GM23338 (cell line): ENCODE results near the gene DGKD. TPM values are rescaled to one million over a fixed set of nuclear protein-coding genes. Genes with fewer than 3 reads are reported as not detected.
"Not testable (repeated sequence)": the region's sequence is repeated elsewhere in the genome, so short reads cannot be mapped to it uniquely, and the experiment has no call there.

Experiments used
- ATAC-seq: fragments of 200-7000 bp; cut with Tn5 transposase; 3 replicates; pipeline ENCODE4 v1.9.1; 2020
- DNase-seq: peaks from one replicate; pipeline ENCODE4 v3.0.0-alpha.2; 2015; ENCODE audit warnings: low spot score
- H2AFZ ChIP-seq: fragments of 200-600 bp; sonication (generic); 2 replicates; pipeline ENCODE4 v1.8.0; 2016; ENCODE audit warnings: antibody characterized with exemption, mild to moderate bottlenecking, moderate library complexity
- H3F3A ChIP-seq: fragments of 200-600 bp; sonication (generic); replicated peaks from 2 replicates; pipeline ENCODE4 v1.8.0; 2017; ENCODE audit warnings: antibody characterized with exemption, mixed run types, low read depth
- H3K27ac ChIP-seq: fragments of 200-600 bp; sonication (generic); 2 replicates; pipeline ENCODE4 v1.6.1; 2016; ENCODE audit warnings: low read depth
- H3K27me3 ChIP-seq: fragments of 200-600 bp; sonication (generic); 2 replicates; pipeline ENCODE4 v1.8.0; 2016; ENCODE audit warnings: mild to moderate bottlenecking, mixed run types, moderate library complexity; ENCODE audit not compliant: insufficient read depth
- H3K36me3 ChIP-seq: fragments of 200-600 bp; sonication (generic); 2 replicates; pipeline ENCODE4 v1.8.0; 2016; ENCODE audit warnings: mild to moderate bottlenecking; ENCODE audit not compliant: insufficient read depth
- H3K4me1 ChIP-seq: fragments of 200-600 bp; sonication (generic); 2 replicates; pipeline ENCODE4 v1.8.0; 2016; ENCODE audit warnings: mild to moderate bottlenecking, moderate library complexity; ENCODE audit not compliant: insufficient read depth
- H3K4me2 ChIP-seq: fragments of 200-600 bp; sonication (generic); 2 replicates; pipeline ENCODE4 v1.7.1; 2017; ENCODE audit warnings: mixed run types
- H3K4me3 ChIP-seq: fragments of 200-600 bp; sonication (generic); 2 replicates; pipeline ENCODE4 v1.6.1; 2016; ENCODE audit warnings: mixed run types
- H3K79me2 ChIP-seq: fragments of 200-600 bp; sonication (generic); replicated peaks from 2 replicates; pipeline ENCODE4 v1.8.0; 2017; ENCODE audit warnings: mild to moderate bottlenecking; ENCODE audit not compliant: insufficient read depth
- H3K9me2 ChIP-seq: fragments of 200-600 bp; sonication (generic); 2 replicates; pipeline ENCODE4 v1.8.0; 2017; ENCODE audit not compliant: insufficient read depth
- H4K20me1 ChIP-seq: fragments of 200-600 bp; sonication (generic); replicated peaks from 2 replicates; pipeline ENCODE4 v1.8.0; 2017; ENCODE audit warnings: mild to moderate bottlenecking; ENCODE audit not compliant: insufficient read depth
- H3K27ac Mint-ChIP-seq: 2 replicates; pipeline ENCODE4 v1.8.0; 2020; ENCODE audit warnings: inconsistent platforms, mild to moderate bottlenecking, moderate library complexity, mixed read lengths
- H3K27me3 Mint-ChIP-seq: 3 replicates; pipeline ENCODE4 v1.8.0; 2022; ENCODE audit warnings: low read depth, mild to moderate bottlenecking, moderate library complexity, mixed read lengths, inconsistent platforms; ENCODE audit not compliant: insufficient read depth, poor library complexity
- H3K36me3 Mint-ChIP-seq: 3 replicates; pipeline ENCODE4 v1.8.0; 2021; ENCODE audit warnings: low read depth, mild to moderate bottlenecking, inconsistent platforms, moderate library complexity, mixed read lengths
- H3K4me1 Mint-ChIP-seq: 3 replicates; pipeline ENCODE4 v1.8.0; 2020; ENCODE audit warnings: mild to moderate bottlenecking, inconsistent platforms, mixed read lengths
- H3K4me3 Mint-ChIP-seq: 3 replicates; pipeline ENCODE4 v1.8.0; 2021; ENCODE audit warnings: moderate library complexity, mild to moderate bottlenecking, inconsistent platforms, mixed read lengths
- H3K9me3 Mint-ChIP-seq: 3 replicates; pipeline ENCODE4 v1.8.0; 2020; ENCODE audit warnings: moderate library complexity, mild to moderate bottlenecking, inconsistent platforms, mixed read lengths
- CREB1 ChIP-seq: fragments of 250-450 bp; sonication (Bioruptor Pico); IDR thresholded peaks from 2 replicates; pipeline ENCODE4 v1.5.0; 2020; ENCODE audit warnings: low read depth, mild to moderate bottlenecking, moderate library complexity
- CTCF ChIP-seq, 2 experiments: fragments of 200-600 bp in 1 of 2; sonication (generic) in 1 of 2; conservative IDR thresholded peaks; 2 replicates each; pipeline versions ENCODE4 v1.5.1 to v1.6.1; 2016 to 2017; ENCODE audit warnings: antibody characterized with exemption in 2 of 2, low read depth in 2 of 2, mild to moderate bottlenecking in 2 of 2, moderate library complexity in 1 of 2
- EZH2 ChIP-seq: fragments of 200-600 bp; sonication (generic); IDR thresholded peaks from one replicate; pipeline ENCODE4 v1.8.0; 2017; ENCODE audit warnings: antibody characterized with exemption, mild to moderate bottlenecking, low read depth; ENCODE audit not compliant: unreplicated experiment
- EZH2phosphoT487 ChIP-seq: fragments of 200-600 bp; sonication (generic); IDR thresholded peaks from one replicate; pipeline ENCODE4 v1.8.1; 2018; ENCODE audit warnings: antibody characterized with exemption; ENCODE audit not compliant: unreplicated experiment
- JUNB ChIP-seq: IDR thresholded peaks from one replicate; pipeline ENCODE4 v1.6.1; 2016; ENCODE audit warnings: antibody characterized with exemption; ENCODE audit not compliant: unreplicated experiment
- NANOG ChIP-seq: IDR thresholded peaks from 2 replicates; pipeline ENCODE4 v1.6.1; 2016; ENCODE audit warnings: antibody characterized with exemption, borderline replicate concordance
- POLR2AphosphoS5 ChIP-seq: IDR thresholded peaks from 2 replicates; pipeline ENCODE4 v1.6.1; 2016; ENCODE audit warnings: antibody characterized with exemption, low read depth
- REST ChIP-seq: IDR thresholded peaks from one replicate; pipeline ENCODE4 v1.6.1; 2018; ENCODE audit warnings: antibody characterized with exemption; ENCODE audit not compliant: unreplicated experiment
- STAT1 ChIP-seq: IDR thresholded peaks from one replicate; pipeline ENCODE4 v1.6.1; 2016; ENCODE audit warnings: antibody characterized with exemption; ENCODE audit not compliant: unreplicated experiment
- ZNF331 ChIP-seq: fragments of 250-450 bp; sonication (Bioruptor Pico); IDR thresholded peaks from 2 replicates; pipeline ENCODE4 v1.5.0; 2020; ENCODE audit warnings: low read depth, mild to moderate bottlenecking, moderate library complexity
- polyA plus RNA-seq: library from polyadenylated mRNA; unstranded; fragments of >200 nt; fragmentation: Nextera tagmentation; extraction: Ambion mirVana; gene quantifications from 2 replicates; pipeline ENCODE4 v1.2.1, GENCODE V29; 2016
- total RNA-seq: library from RNA; depleted of rRNA; stranded (reverse); fragments of >200 nt; shearing (Covaris generic); gene quantifications from 2 replicates; pipeline ENCODE4 v1.2.3, GENCODE V29; 2014

DGKD gene
- total and polyA plus RNA-seq, 2 experiments from 2014 or later: 11.1 to 23.4 TPM

- TF ChIP-seq CTCF (conservative IDR thresholded peaks at IDR 0.05; ENCODE audit: low read depth in 2 of 2): no peak
- no peak for TF ChIP-seq REST
- TF ChIP-seq ZNF331: no peak
- no peak for TF ChIP-seq EZH2
- no peak for TF ChIP-seq STAT1
- TF ChIP-seq POLR2AphosphoS5: no peak
Measured at GRCh38 chr2:233373316-233373715, 19.0 kb downstream of the DGKD start (continued).

GRCh38 chr2:233374776-233375175 is 20.5 kb downstream of the DGKD start:
- not testable (repeated sequence) for H3K9me2 ChIP-seq, H3K4me3 ChIP-seq, H3K79me2 ChIP-seq, H3F3A ChIP-seq, H2AFZ ChIP-seq, ATAC-seq, H3K4me2 ChIP-seq, H3K9me3 Mint-ChIP-seq, H3K27ac ChIP-seq, DNase-seq, H3K4me3 Mint-ChIP-seq, H3K36me3 ChIP-seq, H3K27me3 ChIP-seq, H3K27me3 Mint-ChIP-seq, H3K36me3 Mint-ChIP-seq, H3K4me1 ChIP-seq, H3K27ac Mint-ChIP-seq
- peaks cover 17% of the 10 kb centered on the region for H3K4me1 Mint-ChIP-seq
- H4K20me1 ChIP-seq: peaks cover 10% of the 10 kb centered on the region; the same call in 1 of the 2 replicates

- H3F3A ChIP-seq: no peaks in the 10 kb centered on the region
- no peak overlapping the region for H3K4me2 ChIP-seq
- H3K27me3 ChIP-seq: no peaks in the 10 kb centered on the region
- peaks cover 10% of the 10 kb centered on the region; the same call in 1 of the 2 replicates for H4K20me1 ChIP-seq
- H3K9me2 ChIP-seq: no peaks in the 10 kb centered on the region
- H3K36me3 Mint-ChIP-seq: peaks cover 8% of the 10 kb centered on the region; the same call in 2 of the 3 replicates
- H3K4me1 ChIP-seq: peaks cover 6% of the 10 kb centered on the region
- H3K36me3 ChIP-seq: no peaks in the 10 kb centered on the region
- H3K4me3 Mint-ChIP-seq: no peak overlapping the region
- H3K27ac ChIP-seq: no peak overlapping the region
- no peaks in the 10 kb centered on the region for H3K27me3 Mint-ChIP-seq
- peaks cover 19% of the 10 kb centered on the region for H3K4me1 Mint-ChIP-seq
- no peak overlapping the region for H3K4me3 ChIP-seq
- no peaks in the 10 kb centered on the region for H3K9me3 Mint-ChIP-seq
- DNase-seq (no peak), ATAC-seq (no peak)
- H2AFZ ChIP-seq: no peak overlapping the region
- no peak overlapping the region for H3K27ac Mint-ChIP-seq
- H3K79me2 ChIP-seq: peaks cover 5% of the 10 kb centered on the region
- TF ChIP-seq NANOG (no peak), CTCF (conservative IDR thresholded peaks at IDR 0.05; ENCODE audit: low read depth in 2 of 2) (no peak), CREB1 (CRISPR knock-in tag) (no peak), POLR2AphosphoS5 (no peak), EZH2phosphoT487 (no peak), JUNB (no peak), STAT1 (no peak)
Measured at GRCh38 chr2:233375490-233376314, 21.4 kb downstream of the DGKD start.
